Measurements from ENCODE around the gene FARSA. TPM values are rescaled to one million over a fixed set of nuclear protein-coding genes. Genes with fewer than 3 reads are reported as not detected.

FARSA gene
- total and polyA plus RNA-seq, 2 donors (not counting 1 experiment from before 2014, with no cell fraction given): 26.4 to 50.1 TPM

DNA sequence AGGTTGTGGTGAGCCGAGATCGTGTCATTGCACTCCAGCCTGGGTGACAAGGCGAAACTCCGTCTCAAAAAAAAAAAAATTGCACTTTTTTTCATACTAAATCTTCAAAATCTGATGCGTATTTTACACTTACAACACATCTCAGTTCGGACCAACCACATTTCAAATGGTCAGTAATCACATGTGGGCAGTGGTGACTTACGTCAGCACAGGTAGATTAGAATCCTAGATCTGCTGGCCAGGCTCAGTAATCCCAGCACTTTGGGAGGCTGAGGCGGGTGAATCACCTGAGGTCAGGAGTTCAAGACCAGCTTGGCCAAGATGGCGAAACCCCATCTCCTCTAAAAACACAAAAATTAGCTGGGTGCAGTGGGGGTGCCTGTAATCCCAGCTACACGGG is 1.6 kb upstream of the FARSA start:
- Mint-ChIP-seq H3K9me3 (ENCODE audit: insufficient read depth) (no peaks in the 10 kb centered on the region), H3K4me3 (peak overlapping the region; percentile 45), H3K27me3 (no peaks in the 10 kb centered on the region), H3K27ac (no peak overlapping the region), H3K4me1 (peaks cover 53% of the 10 kb centered on the region)
- peaks cover 33% of the 10 kb centered on the region for H4K20me1 ChIP-seq (ENCODE audit: control insufficient read depth, insufficient read depth, low read length, poor library complexity, severe bottlenecking)
- ChIA-PET POLR2A (no interaction called here), CTCF (interaction anchor here (0.7 kb wide), 1 partner anchor 98 kb away, joined by 4 read pairs; no protein-coding TSS in a partner anchor)
- TF ChIP-seq EZH2 (IDR thresholded peaks at IDR 0.05; ENCODE audit: borderline replicate concordance, insufficient read depth, low read depth, low read length, poor library complexity, severe bottlenecking): no peak
- TF ChIP-seq, protein P1, sequence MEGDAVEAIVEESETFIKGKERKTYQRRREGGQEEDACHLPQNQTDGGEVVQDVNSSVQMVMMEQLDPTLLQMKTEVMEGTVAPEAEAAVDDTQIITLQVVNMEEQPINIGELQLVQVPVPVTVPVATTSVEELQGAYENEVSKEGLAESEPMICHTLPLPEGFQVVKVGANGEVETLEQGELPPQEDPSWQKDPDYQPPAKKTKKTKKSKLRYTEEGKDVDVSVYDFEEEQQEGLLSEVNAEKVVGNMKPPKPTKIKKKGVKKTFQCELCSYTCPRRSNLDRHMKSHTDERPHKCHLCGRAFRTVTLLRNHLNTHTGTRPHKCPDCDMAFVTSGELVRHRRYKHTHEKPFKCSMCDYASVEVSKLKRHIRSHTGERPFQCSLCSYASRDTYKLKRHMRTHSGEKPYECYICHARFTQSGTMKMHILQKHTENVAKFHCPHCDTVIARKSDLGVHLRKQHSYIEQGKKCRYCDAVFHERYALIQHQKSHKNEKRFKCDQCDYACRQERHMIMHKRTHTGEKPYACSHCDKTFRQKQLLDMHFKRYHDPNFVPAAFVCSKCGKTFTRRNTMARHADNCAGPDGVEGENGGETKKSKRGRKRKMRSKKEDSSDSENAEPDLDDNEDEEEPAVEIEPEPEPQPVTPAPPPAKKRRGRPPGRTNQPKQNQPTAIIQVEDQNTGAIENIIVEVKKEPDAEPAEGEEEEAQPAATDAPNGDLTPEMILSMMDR (IDR thresholded peaks at IDR 0.05): no peak
- 97% methylated on average over 6 of the region's 10 CpGs for WGBS (ENCODE audit: insufficient coverage)
- no peak for ATAC-seq (ENCODE audit: low read depth)
- peaks cover 59% of the 10 kb centered on the region for H3K79me2 ChIP-seq (ENCODE audit: control insufficient read depth, insufficient read depth, low read length)
- DNase-seq: no peak
- no peak overlapping the region for H3K4me2 ChIP-seq (replicated peaks; ENCODE audit: low read depth, low read length, poor library complexity, severe bottlenecking)
- no peaks in the 10 kb centered on the region for H3K27me3 ChIP-seq (replicated peaks in 1 of 4; ENCODE audit: control extremely low read depth in 1 of 4, control insufficient read depth in 3 of 4, insufficient read depth in 4 of 4, low read length in 3 of 4)
- no peak overlapping the region for H3K4me3 ChIP-seq (ENCODE audit: control extremely low read depth in 1 of 5, extremely low read depth in 1 of 5, insufficient read depth in 1 of 5, low read depth in 2 of 5, low read length in 4 of 5)
- no peak overlapping the region for H2AFZ ChIP-seq (ENCODE audit: insufficient read depth, low read depth, low read length, poor library complexity, severe bottlenecking)
- no peaks in the 10 kb centered on the region for H3K9me3 ChIP-seq (ENCODE audit: control extremely low read depth in 1 of 3, control insufficient read depth in 2 of 3, insufficient read depth in 1 of 3, low read length in 2 of 3)
- intact Hi-C loops (cut with micrococcal nuclease): no loop called here
- no peak overlapping the region for H3K9ac ChIP-seq (ENCODE audit: low read length)
- H3K4me1 ChIP-seq (ENCODE audit: control insufficient read depth in 2 of 2, insufficient read depth in 2 of 2, low read length in 2 of 2): peaks cover 36 to 54% of the 10 kb centered on the region in 2 donors
- H3K27ac ChIP-seq (ENCODE audit: low read length in 2 of 2): no peak overlapping the region
- peaks cover 3 to 14% of the 10 kb centered on the region in 2 experiments for H3K36me3 ChIP-seq (replicated peaks in 1 of 2; ENCODE audit: control extremely low read depth in 1 of 2, control insufficient read depth in 1 of 2, extremely low read depth in 1 of 2, insufficient read depth in 2 of 2, low read length in 1 of 2)

All from B cell (primary cell).